Right lobe of liver (tissue), 4 donors: ENCODE data around the gene MAP7.
"Not testable (repeated sequence)": the region's sequence is repeated elsewhere in the genome, so short reads cannot be mapped to it uniquely, and the experiment has no call there.

Source experiments
- POLR2A ChIP-seq: fragments of 450-650 bp; IDR thresholded peaks from one replicate; pipeline ENCODE4 v1.6.1; 2017; ENCODE audit warnings: antibody characterized with exemption, mild to moderate bottlenecking
- TF ChIP-seq, protein P1 (sequence below), 4 donors: fragments of 200-600 bp in 3 of 4; fragments of 450-650 bp in 1 of 4; IDR thresholded peaks; one replicate each; pipeline versions ENCODE4 v1.5.1 to v1.8.0; 2016 to 2022; ENCODE audit warnings: antibody characterized with exemption in 4 of 4, mild to moderate bottlenecking in 2 of 4
- donor health status: DM: no; HTN: no; CAD: no.
- donor health status: DM: no; HTN: no; CAD: no.
- donor health status: DM: no; HTN: yes; CAD: no.

DNA sequence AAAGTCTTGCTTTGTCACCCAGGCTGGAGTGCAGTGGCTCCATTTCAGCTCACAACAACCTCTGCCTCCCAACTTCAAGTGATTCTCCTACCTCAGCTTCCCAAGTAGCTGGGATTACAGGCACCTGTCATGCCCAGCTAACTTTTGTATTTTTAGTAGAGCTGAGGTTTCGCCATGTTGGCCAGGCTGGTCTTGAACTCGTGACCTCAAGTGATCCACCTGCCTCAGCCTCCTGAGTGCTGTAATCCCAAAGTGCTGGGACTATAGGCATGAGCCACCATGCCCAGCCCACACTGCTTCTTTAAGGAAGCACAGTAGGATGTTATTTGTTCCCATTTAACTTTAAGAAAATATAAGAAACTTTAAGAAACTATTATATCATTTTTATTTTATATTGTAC, 35.3 kb upstream of the MAP7 start:
- TF ChIP-seq, protein P1, sequence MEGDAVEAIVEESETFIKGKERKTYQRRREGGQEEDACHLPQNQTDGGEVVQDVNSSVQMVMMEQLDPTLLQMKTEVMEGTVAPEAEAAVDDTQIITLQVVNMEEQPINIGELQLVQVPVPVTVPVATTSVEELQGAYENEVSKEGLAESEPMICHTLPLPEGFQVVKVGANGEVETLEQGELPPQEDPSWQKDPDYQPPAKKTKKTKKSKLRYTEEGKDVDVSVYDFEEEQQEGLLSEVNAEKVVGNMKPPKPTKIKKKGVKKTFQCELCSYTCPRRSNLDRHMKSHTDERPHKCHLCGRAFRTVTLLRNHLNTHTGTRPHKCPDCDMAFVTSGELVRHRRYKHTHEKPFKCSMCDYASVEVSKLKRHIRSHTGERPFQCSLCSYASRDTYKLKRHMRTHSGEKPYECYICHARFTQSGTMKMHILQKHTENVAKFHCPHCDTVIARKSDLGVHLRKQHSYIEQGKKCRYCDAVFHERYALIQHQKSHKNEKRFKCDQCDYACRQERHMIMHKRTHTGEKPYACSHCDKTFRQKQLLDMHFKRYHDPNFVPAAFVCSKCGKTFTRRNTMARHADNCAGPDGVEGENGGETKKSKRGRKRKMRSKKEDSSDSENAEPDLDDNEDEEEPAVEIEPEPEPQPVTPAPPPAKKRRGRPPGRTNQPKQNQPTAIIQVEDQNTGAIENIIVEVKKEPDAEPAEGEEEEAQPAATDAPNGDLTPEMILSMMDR (IDR thresholded peaks at IDR 0.05): not testable (repeated sequence)
- not testable (repeated sequence) for TF ChIP-seq POLR2A
